ENCODE measurements around the gene PSMF1.

Gene PSMF1

DNA sequence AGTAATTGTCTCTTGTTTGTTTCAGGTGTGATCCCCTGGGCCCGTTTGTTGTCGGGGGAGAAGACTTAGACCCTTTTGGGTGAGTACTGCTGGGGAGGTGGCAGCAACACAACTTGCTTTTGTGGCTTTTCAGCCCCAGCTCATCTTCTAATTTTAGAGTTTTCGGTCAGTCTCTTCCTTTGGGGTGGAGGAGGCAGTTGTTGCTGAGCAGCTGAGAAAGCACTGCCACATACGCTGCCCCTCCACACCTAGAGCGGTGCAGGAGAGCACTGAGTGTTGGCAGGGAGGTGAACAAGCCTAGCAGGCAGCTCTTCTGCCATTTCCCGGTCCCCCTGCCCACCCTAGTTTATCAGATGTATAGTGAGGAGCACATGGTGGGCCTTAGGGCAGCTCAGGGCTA is 44.7 kb downstream of the PSMF1 start:
- WGBS (ENCODE audit: insufficient coverage, insufficient read length) = no CpG with 5 or more reads among the region's 6 CpGs
- no peak overlapping the region for H3K4me3 ChIP-seq (ENCODE audit: low read length)
- H3K9me3 ChIP-seq (ENCODE audit: control insufficient read depth, insufficient read depth, low read length) = no peaks in the 10 kb centered on the region
- H3K27me3 ChIP-seq (ENCODE audit: control insufficient read depth, insufficient read depth, low read length) = no peaks in the 10 kb centered on the region
- no peak for DNase-seq (ENCODE audit: low read depth, low spot score)
- H3K36me3 ChIP-seq (ENCODE audit: control insufficient read depth, insufficient read depth, low read length) = peaks cover 36% of the 10 kb centered on the region
- no peak overlapping the region for H3K27ac ChIP-seq (ENCODE audit: low read length)
- no peaks in the 10 kb centered on the region for H3K4me1 ChIP-seq (ENCODE audit: control insufficient read depth, insufficient read depth, low read length)

DNA sequence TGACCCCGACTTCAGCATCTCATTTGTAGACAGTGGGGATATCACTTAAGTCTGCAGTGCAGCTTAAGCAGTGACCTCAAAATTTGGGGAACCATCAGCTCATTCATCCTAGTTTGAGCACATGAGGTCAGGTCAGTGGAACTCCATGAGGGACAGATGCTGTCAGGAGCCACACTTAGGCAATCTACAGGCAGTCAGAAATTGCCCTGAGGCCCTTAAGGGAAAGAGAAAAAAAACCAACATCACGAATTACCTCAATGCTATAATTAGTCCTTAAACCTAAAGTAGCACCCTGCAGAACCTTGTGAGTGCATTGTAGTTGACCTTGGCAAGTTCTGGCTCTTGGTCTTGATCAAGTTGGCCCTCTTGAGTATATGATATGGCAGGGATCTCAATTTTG is 45.3 kb downstream of the PSMF1 start:
- no CpG with 5 or more reads among the region's 2 CpGs for WGBS (ENCODE audit: insufficient coverage, insufficient read length)
- Histone ChIP-seq H3K4me3 (ENCODE audit: low read length) (no peak overlapping the region), H3K27ac (ENCODE audit: low read length) (no peak overlapping the region), H3K9me3 (ENCODE audit: control insufficient read depth, insufficient read depth, low read length) (no peaks in the 10 kb centered on the region), H3K36me3 (ENCODE audit: control insufficient read depth, insufficient read depth, low read length) (peaks cover 36% of the 10 kb centered on the region), H3K4me1 (ENCODE audit: control insufficient read depth, insufficient read depth, low read length) (no peaks in the 10 kb centered on the region), H3K27me3 (ENCODE audit: control insufficient read depth, insufficient read depth, low read length) (no peaks in the 10 kb centered on the region)
- no peak for DNase-seq (ENCODE audit: low read depth, low spot score)

DNA sequence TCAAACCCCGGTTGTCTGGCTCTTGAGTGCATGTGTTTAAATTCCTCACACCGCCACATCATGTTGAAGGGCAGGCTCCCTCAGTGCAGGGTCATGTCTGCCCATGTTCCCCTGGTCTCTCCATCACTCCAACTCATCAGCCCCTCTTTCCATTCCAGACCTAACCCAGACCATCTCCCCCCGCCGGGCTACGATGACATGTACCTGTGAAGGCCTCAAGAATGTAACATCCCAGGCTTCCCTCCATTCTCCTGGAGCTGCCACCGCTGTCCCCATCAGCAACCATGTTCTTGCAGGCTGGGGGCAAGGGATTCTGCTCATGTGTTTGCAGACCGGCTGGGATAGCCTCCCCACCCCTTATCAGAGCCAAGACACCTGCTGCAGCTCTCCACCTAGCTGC is 46.5 kb downstream of the PSMF1 start:
- H3K4me1 ChIP-seq (ENCODE audit: control insufficient read depth, insufficient read depth, low read length) = no peaks in the 10 kb centered on the region
- no CpG with 5 or more reads among the region's 7 CpGs for WGBS (ENCODE audit: insufficient coverage, insufficient read length)
- no peaks in the 10 kb centered on the region for H3K9me3 ChIP-seq (ENCODE audit: control insufficient read depth, insufficient read depth, low read length)
- H3K27ac ChIP-seq (ENCODE audit: low read length) = no peak overlapping the region
- H3K36me3 ChIP-seq (ENCODE audit: control insufficient read depth, insufficient read depth, low read length) = peaks cover 43% of the 10 kb centered on the region
- DNase-seq (ENCODE audit: low read depth, low spot score) = no peak
- no peaks in the 10 kb centered on the region for H3K27me3 ChIP-seq (ENCODE audit: control insufficient read depth, insufficient read depth, low read length)
- H3K4me3 ChIP-seq (ENCODE audit: low read length) = no peak overlapping the region

DNA sequence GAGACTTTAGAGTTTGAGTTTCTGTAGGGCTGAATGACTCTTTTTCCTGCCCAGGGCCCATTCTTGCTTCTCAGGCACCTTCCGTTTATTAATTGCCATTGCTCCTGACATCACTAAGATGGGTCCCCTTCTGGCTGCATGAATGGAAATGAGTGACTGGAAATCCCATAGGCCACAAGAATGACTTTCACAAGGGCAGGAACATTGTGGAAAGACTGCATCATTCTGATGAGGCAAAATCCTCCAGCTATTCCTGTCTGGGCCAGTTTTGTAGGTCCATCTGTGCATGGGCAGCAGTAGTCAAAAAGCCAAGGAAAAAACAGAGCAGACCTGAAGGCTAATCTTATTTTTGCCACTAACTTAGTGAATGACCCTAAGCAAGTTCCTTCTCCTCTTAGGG is 47.1 kb downstream of the PSMF1 start:
- Histone ChIP-seq H3K9me3 (ENCODE audit: control insufficient read depth, insufficient read depth, low read length) (no peaks in the 10 kb centered on the region), H3K4me1 (ENCODE audit: control insufficient read depth, insufficient read depth, low read length) (no peaks in the 10 kb centered on the region), H3K27me3 (ENCODE audit: control insufficient read depth, insufficient read depth, low read length) (no peaks in the 10 kb centered on the region), H3K27ac (ENCODE audit: low read length) (no peak overlapping the region), H3K36me3 (ENCODE audit: control insufficient read depth, insufficient read depth, low read length) (peaks cover 43% of the 10 kb centered on the region), H3K4me3 (ENCODE audit: low read length) (no peak overlapping the region)
- no CpG with 5 or more reads among the region's 1 CpG for WGBS (ENCODE audit: insufficient coverage, insufficient read length)
- DNase-seq (ENCODE audit: low read depth, low spot score) = no peak

DNA sequence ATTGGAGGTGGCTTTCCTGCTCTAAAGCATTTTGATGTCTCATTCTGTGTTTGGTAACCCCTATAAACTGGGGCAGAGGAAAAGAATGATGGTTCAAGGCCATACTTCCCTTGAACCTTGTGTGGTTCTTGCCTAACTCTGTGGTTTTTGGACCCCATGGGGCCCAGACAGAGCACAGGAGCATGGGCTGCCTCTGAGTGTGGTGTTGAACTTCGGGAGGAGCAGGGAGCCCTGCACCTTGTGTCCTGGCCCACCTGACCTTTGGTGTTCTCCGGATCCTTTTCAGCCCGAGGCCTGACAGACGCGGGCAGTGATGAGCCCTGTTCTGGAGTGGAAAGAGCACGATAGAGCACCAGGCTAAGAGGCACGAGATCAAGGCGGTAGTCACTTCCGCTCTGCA is 47.5 kb downstream of the PSMF1 start:
- Histone ChIP-seq H3K27ac (ENCODE audit: low read length) (no peak overlapping the region), H3K4me1 (ENCODE audit: control insufficient read depth, insufficient read depth, low read length) (no peaks in the 10 kb centered on the region), H3K27me3 (ENCODE audit: control insufficient read depth, insufficient read depth, low read length) (no peaks in the 10 kb centered on the region), H3K4me3 (ENCODE audit: low read length) (no peak overlapping the region), H3K9me3 (ENCODE audit: control insufficient read depth, insufficient read depth, low read length) (no peaks in the 10 kb centered on the region), H3K36me3 (ENCODE audit: control insufficient read depth, insufficient read depth, low read length) (peaks cover 39% of the 10 kb centered on the region)
- no peak for DNase-seq (ENCODE audit: low read depth, low spot score)
- WGBS (ENCODE audit: insufficient coverage, insufficient read length) = no CpG with 5 or more reads among the region's 9 CpGs

DNA sequence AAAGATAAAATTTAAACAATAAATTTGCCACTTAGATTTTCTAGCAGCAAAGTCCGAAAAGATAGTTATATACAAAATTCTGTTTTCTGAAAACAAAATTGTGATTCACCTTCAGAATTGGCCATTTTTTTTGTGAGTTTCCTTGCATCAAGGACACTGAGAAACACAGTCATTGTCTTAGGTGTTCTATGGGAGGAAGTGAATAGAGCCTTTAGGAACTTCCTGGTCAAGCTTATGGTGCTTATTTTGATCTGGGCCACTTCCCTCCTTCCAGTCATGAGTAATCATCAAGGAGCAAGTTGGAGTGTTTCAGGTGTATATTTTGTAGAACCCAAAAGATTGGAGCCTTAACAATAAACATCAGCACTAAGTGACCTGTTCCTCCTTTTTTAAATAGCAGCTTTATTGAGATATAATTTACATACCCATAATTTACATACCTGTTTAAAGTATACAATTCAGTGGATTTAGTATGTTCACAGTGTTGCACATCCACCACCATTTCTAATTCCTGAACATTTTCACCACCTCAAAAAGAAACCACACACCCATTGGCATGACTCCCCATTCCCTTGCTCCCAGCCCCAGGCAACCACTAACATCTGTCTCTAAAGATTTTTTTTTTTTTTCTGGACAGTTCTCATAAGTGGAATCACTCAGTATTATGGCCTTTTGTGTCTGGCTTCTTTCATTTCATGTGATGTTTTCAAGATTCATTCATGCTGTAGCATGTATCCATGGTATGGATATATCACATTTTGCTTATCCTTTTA is 48.7 kb downstream of the PSMF1 start:
- H3K27me3 ChIP-seq (ENCODE audit: control insufficient read depth, insufficient read depth, low read length) = no peaks in the 10 kb centered on the region
- no peak for DNase-seq (ENCODE audit: low read depth, low spot score)
- H3K36me3 ChIP-seq (ENCODE audit: control insufficient read depth, insufficient read depth, low read length) = peaks cover 37% of the 10 kb centered on the region
- no peak overlapping the region for H3K4me3 ChIP-seq (ENCODE audit: low read length)
- no peak overlapping the region for H3K27ac ChIP-seq (ENCODE audit: low read length)
- H3K9me3 ChIP-seq (ENCODE audit: control insufficient read depth, insufficient read depth, low read length) = no peaks in the 10 kb centered on the region
- H3K4me1 ChIP-seq (ENCODE audit: control insufficient read depth, insufficient read depth, low read length) = no peaks in the 10 kb centered on the region
- no CpG with 5 or more reads among the region's 1 CpG for WGBS (ENCODE audit: insufficient coverage, insufficient read length)

DNA sequence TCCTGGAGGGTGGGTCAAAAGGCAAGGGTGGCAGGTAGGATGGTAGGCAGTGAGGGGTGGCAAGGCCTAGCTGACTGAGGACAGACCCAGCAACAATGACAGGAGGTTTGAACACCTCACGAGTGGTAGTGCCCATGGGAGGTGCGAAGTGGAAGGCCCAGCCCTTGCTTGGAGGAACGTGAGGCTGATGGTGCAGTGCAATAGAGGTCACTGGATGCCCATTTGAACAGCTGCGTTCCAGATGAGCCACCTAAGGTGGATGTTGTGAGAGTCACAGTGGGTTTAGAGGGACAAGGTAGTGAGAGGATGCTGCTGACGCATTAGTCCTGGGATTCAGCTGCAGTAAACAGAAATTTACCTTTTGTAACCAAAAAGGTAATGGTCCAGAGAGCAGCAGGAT is 50.8 kb downstream of the PSMF1 start:
- WGBS (ENCODE audit: insufficient coverage, insufficient read length) = no CpG with 5 or more reads among the region's 5 CpGs
- Histone ChIP-seq H3K4me3 (ENCODE audit: low read length) (no peak overlapping the region), H3K4me1 (ENCODE audit: control insufficient read depth, insufficient read depth, low read length) (no peaks in the 10 kb centered on the region), H3K27me3 (ENCODE audit: control insufficient read depth, insufficient read depth, low read length) (no peaks in the 10 kb centered on the region), H3K9me3 (ENCODE audit: control insufficient read depth, insufficient read depth, low read length) (no peaks in the 10 kb centered on the region), H3K36me3 (ENCODE audit: control insufficient read depth, insufficient read depth, low read length) (peaks cover 29% of the 10 kb centered on the region), H3K27ac (ENCODE audit: low read length) (no peak overlapping the region)
- no peak for DNase-seq (ENCODE audit: low read depth, low spot score)

DNA sequence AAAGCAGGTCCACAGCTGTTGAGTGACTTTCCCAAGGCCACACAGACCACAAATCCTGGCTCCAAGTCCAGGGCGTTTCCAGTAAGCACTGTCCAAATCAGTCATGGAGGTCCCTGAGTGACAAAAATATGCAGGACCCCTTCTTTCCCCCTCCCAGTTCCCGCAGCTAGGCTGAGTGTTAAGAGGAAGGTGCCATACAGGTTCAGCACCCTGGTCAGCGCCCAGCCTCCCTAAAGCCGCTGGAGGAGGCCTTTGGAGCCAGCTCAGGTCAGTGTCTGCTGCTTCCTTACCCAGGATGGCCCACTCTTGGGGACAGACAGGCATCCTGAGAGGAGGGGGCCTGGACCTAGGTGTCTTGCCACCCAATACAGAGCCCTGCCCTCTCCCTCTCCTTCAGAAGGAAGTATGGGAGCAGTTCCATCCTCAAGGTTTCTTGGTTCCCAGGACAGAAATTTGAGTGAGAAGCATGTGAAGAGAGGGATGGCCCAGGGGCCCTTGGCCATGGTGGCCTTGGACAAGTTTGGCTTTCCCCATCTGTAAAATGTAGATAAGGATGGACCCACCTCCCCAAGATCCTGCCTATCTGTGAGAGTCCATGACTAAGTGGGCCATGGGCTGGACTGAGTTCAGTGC is 53.2 kb downstream of the PSMF1 start:
- H3K36me3 ChIP-seq (ENCODE audit: control insufficient read depth, insufficient read depth, low read length) = peaks cover 8% of the 10 kb centered on the region; the same call in 1 of the 2 replicates
- H3K27me3 ChIP-seq (ENCODE audit: control insufficient read depth, insufficient read depth, low read length) = no peaks in the 10 kb centered on the region
- H3K4me1 ChIP-seq (ENCODE audit: control insufficient read depth, insufficient read depth, low read length) = no peaks in the 10 kb centered on the region
- H3K27ac ChIP-seq (ENCODE audit: low read length) = no peak overlapping the region
- no CpG with 5 or more reads among the region's 4 CpGs for WGBS (ENCODE audit: insufficient coverage, insufficient read length)
- no peaks in the 10 kb centered on the region for H3K9me3 ChIP-seq (ENCODE audit: control insufficient read depth, insufficient read depth, low read length)
- no peak for DNase-seq (ENCODE audit: low read depth, low spot score)
- no peak overlapping the region for H3K4me3 ChIP-seq (ENCODE audit: low read length)

DNA sequence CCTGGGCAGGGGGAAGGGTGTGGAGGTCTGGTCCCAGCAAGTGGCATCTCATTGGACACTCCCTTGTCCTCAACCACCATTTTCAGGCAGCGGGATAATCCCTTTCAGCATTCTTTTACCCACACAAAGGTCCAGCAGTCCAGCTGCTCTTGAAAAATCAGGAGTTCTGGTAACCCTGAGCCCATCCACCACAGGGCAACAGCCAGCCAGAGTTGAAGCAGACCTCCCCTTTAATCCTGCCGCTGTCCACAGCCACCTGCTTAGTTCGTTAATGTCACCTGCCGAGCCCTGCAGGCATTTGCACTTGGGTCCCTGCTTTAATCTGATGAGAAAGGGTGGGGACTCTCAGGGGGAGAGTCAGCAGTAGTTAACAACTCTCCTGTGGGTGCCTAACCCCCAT is 55.3 kb downstream of the PSMF1 start:
- WGBS (ENCODE audit: insufficient coverage, insufficient read length) = no CpG with 5 or more reads among the region's 4 CpGs
- H3K27me3 ChIP-seq (ENCODE audit: control insufficient read depth, insufficient read depth, low read length) = no peaks in the 10 kb centered on the region
- no peaks in the 10 kb centered on the region for H3K4me1 ChIP-seq (ENCODE audit: control insufficient read depth, insufficient read depth, low read length)
- H3K36me3 ChIP-seq (ENCODE audit: control insufficient read depth, insufficient read depth, low read length) = peaks cover 8% of the 10 kb centered on the region; the same call in 1 of the 2 replicates
- H3K4me3 ChIP-seq (ENCODE audit: low read length) = no peak overlapping the region
- no peaks in the 10 kb centered on the region for H3K9me3 ChIP-seq (ENCODE audit: control insufficient read depth, insufficient read depth, low read length)
- H3K27ac ChIP-seq (ENCODE audit: low read length) = no peak overlapping the region
- DNase-seq (ENCODE audit: low read depth, low spot score) = no peak

DNA sequence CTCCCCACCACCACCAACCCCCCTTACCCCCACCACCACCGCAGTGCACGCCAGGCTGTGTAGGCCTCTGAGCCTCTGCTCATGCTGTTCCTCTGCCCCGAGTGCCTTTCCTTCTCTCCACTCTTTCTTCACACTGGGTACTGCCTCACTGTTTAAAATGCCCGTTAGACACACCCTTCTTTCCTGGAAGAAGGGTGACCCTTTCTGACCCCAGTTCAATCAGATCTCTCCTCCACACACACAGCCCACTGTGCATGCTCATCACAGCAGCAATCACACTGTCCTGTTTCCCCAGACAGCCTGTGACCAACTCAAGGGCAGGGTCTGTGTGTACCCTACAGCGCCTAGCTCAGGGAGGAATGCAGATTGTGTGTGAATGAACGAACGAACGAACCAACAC is 56.4 kb downstream of the PSMF1 start:
- DNase-seq (ENCODE audit: low read depth, low spot score) = no peak
- no peak overlapping the region for H3K4me3 ChIP-seq (ENCODE audit: low read length)
- no peaks in the 10 kb centered on the region for H3K9me3 ChIP-seq (ENCODE audit: control insufficient read depth, insufficient read depth, low read length)
- H3K36me3 ChIP-seq (ENCODE audit: control insufficient read depth, insufficient read depth, low read length) = peaks cover 2% of the 10 kb centered on the region; the same call in 1 of the 2 replicates
- H3K4me1 ChIP-seq (ENCODE audit: control insufficient read depth, insufficient read depth, low read length) = no peaks in the 10 kb centered on the region
- no CpG with 5 or more reads among the region's 8 CpGs for WGBS (ENCODE audit: insufficient coverage, insufficient read length)
- no peaks in the 10 kb centered on the region for H3K27me3 ChIP-seq (ENCODE audit: control insufficient read depth, insufficient read depth, low read length)
- no peak overlapping the region for H3K27ac ChIP-seq (ENCODE audit: low read length)

DNA sequence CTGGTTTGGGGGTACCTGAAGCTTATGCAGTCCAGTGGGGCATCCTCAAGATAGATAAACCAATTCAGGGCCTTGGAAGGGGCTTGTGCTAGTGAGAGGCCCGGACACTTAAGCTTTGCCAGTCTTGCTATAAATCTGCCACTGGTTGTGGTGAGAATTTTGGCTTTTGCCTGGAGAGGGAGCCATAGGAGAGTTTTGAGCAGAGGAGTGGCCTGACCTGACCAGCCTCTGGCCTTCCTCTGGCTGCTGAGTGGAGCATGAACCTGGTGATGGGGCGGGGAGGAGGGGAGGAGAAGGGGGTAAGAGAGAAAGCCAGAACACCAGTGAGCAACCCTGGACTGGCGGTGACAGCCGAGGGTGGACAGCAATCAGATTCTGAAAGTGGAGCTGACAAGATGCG is 59.3 kb downstream of the PSMF1 start:
- H3K9me3 ChIP-seq (ENCODE audit: control insufficient read depth, insufficient read depth, low read length) = no peaks in the 10 kb centered on the region
- H3K27ac ChIP-seq (ENCODE audit: low read length) = no peak overlapping the region
- WGBS (ENCODE audit: insufficient coverage, insufficient read length) = no CpG with 5 or more reads among the region's 5 CpGs
- no peaks in the 10 kb centered on the region for H3K36me3 ChIP-seq (ENCODE audit: control insufficient read depth, insufficient read depth, low read length)
- H3K4me1 ChIP-seq (ENCODE audit: control insufficient read depth, insufficient read depth, low read length) = no peaks in the 10 kb centered on the region; the same call in 1 of the 2 replicates
- no peak overlapping the region for H3K4me3 ChIP-seq (ENCODE audit: low read length)
- peak; percentile 57 for DNase-seq (ENCODE audit: low read depth, low spot score)
- H3K27me3 ChIP-seq (ENCODE audit: control insufficient read depth, insufficient read depth, low read length) = no peaks in the 10 kb centered on the region
